Sigmoid colon (tissue), 7 donors: ENCODE measurements around the gene CTNNBL1. TPM values are rescaled to one million over a fixed set of nuclear protein-coding genes. Genes with fewer than 3 reads are reported as not detected.

Experiments
- DNase-seq: peaks from one replicate; pipeline ENCODE4 v3.0.0-alpha.2; 2019
- H3K27ac ChIP-seq, 4 donors: fragments of 200-600 bp; sonication (generic); one replicate each; pipeline ENCODE4 v1.5.1; 2016 to 2019; ENCODE audit warnings: mild to moderate bottlenecking in 1 of 4
- H3K27me3 ChIP-seq, 3 donors: fragments of 200-600 bp; sonication (generic); one replicate each; pipeline ENCODE4 v1.5.1; 2019; ENCODE audit warnings: mild to moderate bottlenecking in 1 of 3
- H3K36me3 ChIP-seq, 4 donors: fragments of 200-600 bp; sonication (generic); one replicate each; pipeline ENCODE4 v1.5.1; 2016 to 2019
- H3K4me1 ChIP-seq, 4 donors: fragments of 200-600 bp; sonication (generic); one replicate each; pipeline ENCODE4 v1.5.1; 2017 to 2019
- H3K4me3 ChIP-seq, 4 donors: fragments of 200-600 bp; sonication (generic); one replicate each; pipeline ENCODE4 v1.5.1; 2017 to 2019; ENCODE audit warnings: mild to moderate bottlenecking in 2 of 4, moderate library complexity in 1 of 4
- H3K9me3 ChIP-seq, 4 donors: fragments of 200-600 bp in 3 of 4; sonication (generic) in 3 of 4; one replicate each; pipeline versions ENCODE4 v1.5.1 to v1.6.1; 2013 to 2019
- EP300 ChIP-seq, 4 donors: sonication (generic); formaldehyde crosslinking; IDR thresholded peaks; one replicate each; pipeline ENCODE4 v1.6.1; 2017; ENCODE audit warnings: antibody characterized with exemption in 4 of 4
- POLR2A ChIP-seq, 2 donors: fragments of 450-650 bp; IDR thresholded peaks; one replicate each; pipeline ENCODE4 v1.6.1; 2016; ENCODE audit warnings: antibody characterized with exemption in 2 of 2, mild to moderate bottlenecking in 2 of 2, moderate library complexity in 2 of 2
- POLR2AphosphoS5 ChIP-seq, 4 donors: sonication (generic); formaldehyde crosslinking; IDR thresholded peaks; one replicate each; pipeline ENCODE4 v1.6.1; 2017; ENCODE audit warnings: antibody characterized with exemption in 4 of 4
- WGBS, 2 donors: extraction: QIAGEN DNeasy Blood & Tissue Kit; methylation state at CpG; one replicate each; pipeline ENCODE4 v1.1.7; 2013; 5-methylcytosine and 5-hydroxymethylcytosine counted together
- intact Hi-C: fragments of 100-400 bp; cut with DNase I; formaldehyde crosslinking; loops from one replicate; pipeline ENCODE4 v1.15.1; 2023
- polyA plus RNA-seq, 3 donors: library from polyadenylated mRNA; stranded (reverse); fragments of 200-250 nt; gene quantifications; one replicate each; pipeline ENCODE4 v1.2.3, GENCODE V29; 2013
- total RNA-seq, 4 donors: library from RNA; depleted of rRNA; stranded (reverse); fragments of >200 nt; gene quantifications; one replicate each; pipeline ENCODE4 v1.1.0, GENCODE V29; 2016
- TF ChIP-seq, protein P1 (sequence below), 4 experiments: fragments of 450-650 bp in 3 of 4; fragments of 200-600 bp in 1 of 4; IDR thresholded peaks; one replicate each; pipeline ENCODE4 v1.5.1; 2016 to 2019; ENCODE audit warnings: antibody characterized with exemption in 4 of 4, mild to moderate bottlenecking in 3 of 4, moderate library complexity in 2 of 4
- donor health status: healthy with polysubstance abuse.
- donor health status: Bipolar disorder and iron deficiency.
- donor health status: healthy.

Gene CTNNBL1
- total and polyA plus RNA-seq, 7 donors, result 27.3 to 47.9 (median 34.8) TPM

GRCh38 chr20:37841971-37842370 lies 148.1 kb downstream of the CTNNBL1 start:
- 90 to 97% methylated on average over 6 of the region's 6 CpGs for WGBS, 2 donors
- intact Hi-C loops, result no loop called here
- Histone ChIP-seq H3K27me3 (no peaks in the 10 kb centered on the region), H3K4me3 (no peak overlapping the region), H3K36me3 (peaks cover 0 to 51% (median 14%) of the 10 kb centered on the region in 4 donors), H3K27ac (no peak overlapping the region), H3K9me3 (no peaks in the 10 kb centered on the region), H3K4me1 (no peaks in the 10 kb centered on the region)
- TF ChIP-seq POLR2A (IDR thresholded peaks at IDR 0.05) (no peak), EP300 (IDR thresholded peaks at IDR 0.05) (no peak), POLR2AphosphoS5 (IDR thresholded peaks at IDR 0.05) (no peak)
- TF ChIP-seq, protein P1, sequence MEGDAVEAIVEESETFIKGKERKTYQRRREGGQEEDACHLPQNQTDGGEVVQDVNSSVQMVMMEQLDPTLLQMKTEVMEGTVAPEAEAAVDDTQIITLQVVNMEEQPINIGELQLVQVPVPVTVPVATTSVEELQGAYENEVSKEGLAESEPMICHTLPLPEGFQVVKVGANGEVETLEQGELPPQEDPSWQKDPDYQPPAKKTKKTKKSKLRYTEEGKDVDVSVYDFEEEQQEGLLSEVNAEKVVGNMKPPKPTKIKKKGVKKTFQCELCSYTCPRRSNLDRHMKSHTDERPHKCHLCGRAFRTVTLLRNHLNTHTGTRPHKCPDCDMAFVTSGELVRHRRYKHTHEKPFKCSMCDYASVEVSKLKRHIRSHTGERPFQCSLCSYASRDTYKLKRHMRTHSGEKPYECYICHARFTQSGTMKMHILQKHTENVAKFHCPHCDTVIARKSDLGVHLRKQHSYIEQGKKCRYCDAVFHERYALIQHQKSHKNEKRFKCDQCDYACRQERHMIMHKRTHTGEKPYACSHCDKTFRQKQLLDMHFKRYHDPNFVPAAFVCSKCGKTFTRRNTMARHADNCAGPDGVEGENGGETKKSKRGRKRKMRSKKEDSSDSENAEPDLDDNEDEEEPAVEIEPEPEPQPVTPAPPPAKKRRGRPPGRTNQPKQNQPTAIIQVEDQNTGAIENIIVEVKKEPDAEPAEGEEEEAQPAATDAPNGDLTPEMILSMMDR (IDR thresholded peaks at IDR 0.05), result no peak
- DNase-seq, result no peak

GRCh38 chr20:37845241-37845681 lies 151.4 kb downstream of the CTNNBL1 start:
- no peak for DNase-seq
- Histone ChIP-seq H3K4me3 (no peak overlapping the region), H3K4me1 (no peaks in the 10 kb centered on the region), H3K36me3 (peaks cover 0 to 62% (median 14%) of the 10 kb centered on the region in 4 donors), H3K9me3 (no peaks in the 10 kb centered on the region), H3K27ac (no peak overlapping the region), H3K27me3 (no peaks in the 10 kb centered on the region)
- intact Hi-C loops, result no loop called here
- TF ChIP-seq, protein P1 (IDR thresholded peaks at IDR 0.05), result no peak
- TF ChIP-seq POLR2A (IDR thresholded peaks at IDR 0.05), result no peak
- no peak for TF ChIP-seq POLR2AphosphoS5 (IDR thresholded peaks at IDR 0.05)
- no peak for TF ChIP-seq EP300 (IDR thresholded peaks at IDR 0.05)
- 85 to 86% methylated on average over 10 of the region's 10 CpGs for whole genome bisulfite sequencing, 2 donors

DNA sequence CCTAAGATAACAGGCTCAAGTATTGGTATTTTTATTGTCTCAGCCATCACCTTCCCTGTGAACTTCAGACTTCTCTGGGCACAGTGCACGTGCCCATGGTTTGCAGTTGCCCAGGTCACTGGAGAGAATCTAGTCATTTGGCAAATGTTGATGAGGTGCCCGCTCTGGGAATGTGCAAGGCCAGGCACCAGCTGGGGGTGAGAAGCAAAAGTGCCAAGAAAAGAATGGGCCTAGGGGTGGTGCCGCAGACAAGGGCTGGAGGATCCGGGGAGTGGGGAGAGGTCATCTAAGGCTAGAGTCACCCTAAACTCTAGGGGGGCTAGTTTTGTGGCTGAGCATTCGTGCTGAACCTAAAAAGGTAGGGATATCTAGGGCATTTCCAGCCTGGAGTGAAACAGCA lies 152.0 kb downstream of the CTNNBL1 start:
- H3K27me3 ChIP-seq, result no peaks in the 10 kb centered on the region
- DNase-seq, result no peak
- WGBS, 2 donors, result 92 to 94% methylated on average over 5 of the region's 5 CpGs
- no peak overlapping the region for H3K4me3 ChIP-seq
- no peaks in the 10 kb centered on the region for H3K4me1 ChIP-seq
- H3K9me3 ChIP-seq, result no peaks in the 10 kb centered on the region
- no peak overlapping the region for H3K27ac ChIP-seq
- H3K36me3 ChIP-seq, result peaks cover 0 to 59% (median 14%) of the 10 kb centered on the region in 4 donors
- intact Hi-C loops, result no loop called here
- TF ChIP-seq, protein P1 (IDR thresholded peaks at IDR 0.05), result no peak
- TF ChIP-seq EP300 (IDR thresholded peaks at IDR 0.05) (no peak), POLR2A (IDR thresholded peaks at IDR 0.05) (no peak), POLR2AphosphoS5 (IDR thresholded peaks at IDR 0.05) (no peak)

- 79 to 87% methylated on average over 4 of the region's 4 CpGs for WGBS, 2 donors
- Histone ChIP-seq H3K4me3 (no peak overlapping the region), H3K4me1 (no peaks in the 10 kb centered on the region), H3K27me3 (no peaks in the 10 kb centered on the region), H3K27ac (no peak overlapping the region), H3K36me3 (peaks cover 0 to 52% (median 12%) of the 10 kb centered on the region in 4 donors), H3K9me3 (no peaks in the 10 kb centered on the region)
- no peak for DNase-seq
- intact Hi-C loops, result no loop called here
- no peak for TF ChIP-seq POLR2AphosphoS5 (IDR thresholded peaks at IDR 0.05)
- no peak for TF ChIP-seq POLR2A (IDR thresholded peaks at IDR 0.05)
- TF ChIP-seq, protein P1 (IDR thresholded peaks at IDR 0.05), result no peak
- no peak for TF ChIP-seq EP300 (IDR thresholded peaks at IDR 0.05)
Measured at GRCh38 chr20:37846573-37846972, 152.7 kb downstream of the CTNNBL1 start.

GRCh38 chr20:37848706-37849105 lies 154.9 kb downstream of the CTNNBL1 start:
- H3K4me3 ChIP-seq, result no peak overlapping the region
- no peak for DNase-seq
- intact Hi-C loops, result no loop called here
- TF ChIP-seq EP300 (IDR thresholded peaks at IDR 0.05) (no peak), POLR2A (IDR thresholded peaks at IDR 0.05) (no peak), POLR2AphosphoS5 (IDR thresholded peaks at IDR 0.05) (no peak)
- TF ChIP-seq, protein P1 (IDR thresholded peaks at IDR 0.05), result no peak
- no peaks in the 10 kb centered on the region for H3K4me1 ChIP-seq
- H3K36me3 ChIP-seq, result peaks cover 0 to 53% (median 4%) of the 10 kb centered on the region in 4 donors
- H3K27ac ChIP-seq, result no peak overlapping the region
- H3K27me3 ChIP-seq, result no peaks in the 10 kb centered on the region
- 79 to 90% methylated on average over 5 of the region's 5 CpGs for WGBS, 2 donors
- H3K9me3 ChIP-seq, result no peaks in the 10 kb centered on the region
